Heart left ventricle (tissue), 11 donors: ENCODE results near the gene AP5M1. TPM values are rescaled to one million over a fixed set of nuclear protein-coding genes. Genes with fewer than 3 reads are reported as not detected.

ENCODE experiments used
- polyA plus RNA-seq, 2 donors: library from polyadenylated mRNA; stranded (reverse); fragments of 200-250 nt; gene quantifications; one replicate each; pipeline ENCODE4 v1.2.3, GENCODE V29; 2013
- total RNA-seq, 9 donors: library from RNA; depleted of rRNA in 2 of 9; stranded (reverse); fragments of >200 nt in 2 of 9; fragmentation: NEBNext Ultra II Directional in 3 of 9; extraction: Animal tissue kit (Norgen Biotek cat#: 25700) in 3 of 9; gene quantifications; one replicate each; pipeline versions ENCODE4 v1.1.0 to v1.2.4, GENCODE V29; 2016 to 2023
- donor health status: ischemic (EF 13 %, LVEDD 7.1; RV severe dilation, severe dysfunction).
- donor health status: healthy with polysubstance abuse.
- donor health status: DM: no; HTN: yes; CAD: no.
- donor health status: DM: no; HTN: no; CAD: no.
- donor health status: ischemic (EF 25% LVEDD 5.7; RV mildly dilated, moderate dysfunction).
- donor health status: healthy.
- donor health status: DM: yes; HTN: yes; CAD: no.
- donor health status: PGD.
- donor health status: nonischemic (EF 23%, LVEDD 6.1; RV moderate dilation, normal function).

The AP5M1 gene
- total and polyA plus RNA-seq, 11 donors, result 5.8 to 58.1 (median 39.7) TPM

Other genes with a start within 250 kb of the AP5M1 start
- gene EXOC5, start 66 bp upstream of the AP5M1 start, total RNA-seq, result 10 to 100 TPM; 27.7 to 74.8 (median 53.0) TPM
- 10 to 100 TPM in 1 of 2 donors, 1 to 10 TPM in 1; 6.1 to 36.4 TPM for gene EXOC5, start 66 bp upstream of the AP5M1 start, polyA plus RNA-seq
- gene NAA30, start 121.6 kb downstream of the AP5M1 start, total RNA-seq, result 10 to 100 TPM; 16.5 to 30.0 (median 25.9) TPM
- gene NAA30, start 121.6 kb downstream of the AP5M1 start, polyA plus RNA-seq, result 10 to 100 TPM in 1 of 2 donors, 1 to 10 TPM in 1; 3.5 to 17.3 TPM
- not detected for gene CCDC198, start 224.9 kb downstream of the AP5M1 start, total RNA-seq
- not detected for gene CCDC198, start 224.9 kb downstream of the AP5M1 start, polyA plus RNA-seq